Measurements from ENCODE around the gene DPP4. TPM values are rescaled to one million over a fixed set of nuclear protein-coding genes. Genes with fewer than 3 reads are reported as not detected.
A peak's percentile ranks its signal among the peaks of the same experiment; 100 is the strongest.

Gene DPP4
- total RNA-seq, 6 experiments from 2014 or later: 17.8 to 39.8 (median 26.3) TPM

DNA sequence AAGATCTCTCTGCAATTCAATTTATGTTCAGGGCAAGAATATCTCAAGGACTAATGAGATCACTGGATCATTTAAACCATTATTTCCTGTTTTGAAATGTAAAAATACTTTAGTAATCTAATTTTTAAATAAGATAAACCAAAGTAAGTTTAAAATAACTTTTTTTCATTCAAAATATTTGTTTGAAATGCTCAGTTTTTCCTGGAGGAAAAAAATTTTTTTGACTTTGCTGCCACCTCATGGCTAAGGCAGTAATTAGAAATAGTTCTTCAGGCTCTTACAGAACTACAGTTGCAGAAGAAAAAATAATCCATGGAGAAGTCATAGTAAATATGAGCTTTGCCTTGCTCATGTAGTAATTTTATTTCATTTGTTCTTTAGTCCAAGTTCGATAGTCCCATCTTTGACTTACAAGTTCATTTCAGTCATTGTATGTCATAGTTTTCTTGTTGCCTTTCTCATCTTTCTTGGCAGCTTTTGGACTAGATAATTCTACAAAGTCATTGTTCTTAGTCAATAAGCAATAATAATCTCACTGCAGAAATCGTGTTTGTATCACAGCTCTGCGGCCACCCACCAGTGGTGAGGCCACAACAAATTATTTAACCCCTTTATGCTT, 127.4 kb downstream of the DPP4 start:
- no peak overlapping the region for H3K4me3 ChIP-seq
- H3K36me3 ChIP-seq: no peaks in the 10 kb centered on the region
- no peaks in the 10 kb centered on the region for H3K4me1 ChIP-seq
- no peak overlapping the region for H3K27ac ChIP-seq
- no peaks in the 10 kb centered on the region for H3K9me3 ChIP-seq
- ATAC-seq (peak in 1 of 4 donors; percentile 47), DNase-seq (no peak)
- no peak for TF ChIP-seq POLR2A (IDR thresholded peaks at IDR 0.05)
- TF ChIP-seq, protein P1, sequence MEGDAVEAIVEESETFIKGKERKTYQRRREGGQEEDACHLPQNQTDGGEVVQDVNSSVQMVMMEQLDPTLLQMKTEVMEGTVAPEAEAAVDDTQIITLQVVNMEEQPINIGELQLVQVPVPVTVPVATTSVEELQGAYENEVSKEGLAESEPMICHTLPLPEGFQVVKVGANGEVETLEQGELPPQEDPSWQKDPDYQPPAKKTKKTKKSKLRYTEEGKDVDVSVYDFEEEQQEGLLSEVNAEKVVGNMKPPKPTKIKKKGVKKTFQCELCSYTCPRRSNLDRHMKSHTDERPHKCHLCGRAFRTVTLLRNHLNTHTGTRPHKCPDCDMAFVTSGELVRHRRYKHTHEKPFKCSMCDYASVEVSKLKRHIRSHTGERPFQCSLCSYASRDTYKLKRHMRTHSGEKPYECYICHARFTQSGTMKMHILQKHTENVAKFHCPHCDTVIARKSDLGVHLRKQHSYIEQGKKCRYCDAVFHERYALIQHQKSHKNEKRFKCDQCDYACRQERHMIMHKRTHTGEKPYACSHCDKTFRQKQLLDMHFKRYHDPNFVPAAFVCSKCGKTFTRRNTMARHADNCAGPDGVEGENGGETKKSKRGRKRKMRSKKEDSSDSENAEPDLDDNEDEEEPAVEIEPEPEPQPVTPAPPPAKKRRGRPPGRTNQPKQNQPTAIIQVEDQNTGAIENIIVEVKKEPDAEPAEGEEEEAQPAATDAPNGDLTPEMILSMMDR (IDR thresholded peaks at IDR 0.05): peak; percentile 38 to 63 (median 59)
- 6% methylated on average over 3 of the region's 3 CpGs for WGBS (ENCODE audit: insufficient coverage, low coverage, low lambda C conversion rate, missing lambda C conversion rate)
- intact Hi-C loops (cut with DNase I): loop anchor here in 1 of 2 donors (10.0 kb wide), 1 partner anchor 362 kb away; no protein-coding TSS in a partner anchor
- no peaks in the 10 kb centered on the region for H3K27me3 ChIP-seq

DNA sequence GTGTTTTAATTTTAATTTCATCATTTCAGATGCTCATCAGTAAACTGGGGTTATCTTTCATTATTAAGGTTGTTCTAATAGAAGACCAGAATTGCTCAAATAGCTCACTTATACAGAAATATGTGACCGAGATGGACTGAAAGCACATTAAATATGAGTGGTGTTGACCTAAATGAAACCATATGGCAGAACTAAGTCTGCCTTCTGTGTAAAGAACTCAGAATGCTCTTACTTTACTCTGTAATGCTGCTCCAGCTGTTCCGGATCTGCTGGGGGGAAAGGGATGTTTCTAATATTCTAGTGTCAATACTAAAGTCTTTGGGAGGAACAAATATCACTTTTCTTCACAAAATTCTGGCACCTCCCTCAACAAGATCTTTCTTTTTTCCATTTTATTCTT, 131.0 kb downstream of the DPP4 start:
- Histone ChIP-seq H3K4me1 (no peaks in the 10 kb centered on the region), H3K27ac (no peak overlapping the region), H3K9me3 (no peaks in the 10 kb centered on the region), H3K27me3 (no peaks in the 10 kb centered on the region), H3K4me3 (no peak overlapping the region), H3K36me3 (no peaks in the 10 kb centered on the region)
- DNase-seq (no peak), ATAC-seq (no peak)
- intact Hi-C loops (cut with DNase I): loop anchor here in 1 of 2 donors (10.0 kb wide), 1 partner anchor 358 kb away; no protein-coding TSS in a partner anchor
- WGBS (ENCODE audit: insufficient coverage, low coverage, low lambda C conversion rate, missing lambda C conversion rate): 41% methylated on average over 2 of the region's 2 CpGs
- no peak for TF ChIP-seq POLR2A (IDR thresholded peaks at IDR 0.05)
- TF ChIP-seq, protein P1 (IDR thresholded peaks at IDR 0.05): no peak

Small RNA genes within 50 kb of the gene (small RNA-seq; reads per million reads assigned to genes)
- gene TIMM8AP1: 0 to 0.39 reads per million in 2 experiments

Other genes starting within 250 kb of the DPP4 start
- gene GCG, start 78.0 kb upstream of the DPP4 start, total RNA-seq: not detected
- gene FAP, start 169.2 kb upstream of the DPP4 start, total RNA-seq: under 1 TPM in 4 of 6 experiments, not detected in 2; 0.22 to 0.93 (median 0.55) TPM
- 10 to 100 TPM in 5 of 6 experiments, 1 to 10 TPM in 1; 8.8 to 15.6 (median 11.9) TPM for gene IFIH1, start 244.5 kb upstream of the DPP4 start, total RNA-seq